HG02798 (cell line): ENCODE data around the gene ATXN2.
"Not testable (repeated sequence)": the region's sequence is repeated elsewhere in the genome, so short reads cannot be mapped to it uniquely, and the experiment has no call there.

Experiments
- ATAC-seq: cut with Tn5 transposase; IDR thresholded peaks from one replicate; pipeline ENCODE4 v1.9.1; 2021; ENCODE audit warnings: mild to moderate bottlenecking; ENCODE audit not compliant: unreplicated experiment, poor library complexity

ATXN2 gene

DNA sequence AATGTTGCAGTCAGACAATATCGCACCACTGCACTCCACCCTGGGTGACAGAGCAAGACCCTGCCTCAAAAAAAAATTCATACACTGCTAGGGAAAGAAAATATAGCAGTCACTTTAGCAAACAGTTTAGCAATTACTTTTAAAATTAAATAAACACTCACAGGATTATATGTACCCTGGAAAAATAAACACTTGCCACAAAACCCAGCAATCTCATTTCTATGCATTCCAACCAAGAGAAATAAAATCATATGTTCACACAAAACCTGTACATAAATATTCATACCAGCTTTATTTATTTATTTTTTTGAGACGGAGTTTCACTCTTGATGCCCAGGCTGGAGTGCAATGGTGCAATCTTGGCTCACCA, 20.2 kb downstream of the ATXN2 start:
- no peak for ATAC-seq

- no peak for ATAC-seq
These were observed 20.7 kb downstream of the ATXN2 start for GRCh38 chr12:111578276-111578970.

- no peak for ATAC-seq
These were observed 24.2 kb downstream of the ATXN2 start for GRCh38 chr12:111574797-111575443.

GRCh38 chr12:111573476-111573875, 25.6 kb downstream of the ATXN2 start:
- ATAC-seq, result no peak

DNA sequence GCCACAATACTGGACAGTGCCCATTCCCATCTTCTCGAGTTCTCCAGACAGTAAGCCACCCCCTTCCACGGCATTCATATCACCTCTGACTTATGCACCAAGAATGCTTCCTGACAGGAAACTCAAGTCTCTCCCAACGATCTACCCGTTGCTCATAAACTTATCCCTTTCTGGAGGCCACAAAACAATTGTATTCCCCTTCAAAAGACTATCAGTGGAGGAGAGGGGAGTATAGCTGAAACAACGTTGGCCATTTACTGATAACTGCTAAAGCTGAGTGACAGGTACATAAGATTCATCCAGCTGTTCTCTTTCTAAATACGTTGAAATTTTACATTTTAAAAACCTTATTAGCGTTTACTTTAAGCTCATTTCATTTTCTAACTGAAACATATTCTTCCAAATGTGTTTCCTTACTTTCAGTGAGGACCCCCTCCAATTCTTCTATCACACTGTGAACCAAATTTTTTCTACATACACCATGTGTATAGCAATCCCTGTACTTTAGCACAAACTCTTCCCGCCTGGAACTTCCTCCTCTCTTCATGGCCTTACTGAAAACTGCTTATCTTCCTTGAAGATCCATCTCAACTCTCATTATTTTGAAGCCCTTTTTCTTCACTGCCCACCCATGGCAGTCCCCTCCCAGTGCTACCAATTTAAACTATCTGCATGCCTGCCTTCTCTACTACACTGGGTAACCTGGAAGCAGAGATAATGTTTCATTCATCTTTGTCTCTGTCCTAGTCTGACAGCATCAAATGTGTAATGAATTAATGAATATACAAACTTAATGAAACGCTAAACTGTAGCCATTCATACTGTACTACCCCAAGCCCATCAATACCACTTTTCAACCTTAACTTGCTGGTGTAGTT, 28.8 kb downstream of the ATXN2 start:
- no peak for ATAC-seq

DNA sequence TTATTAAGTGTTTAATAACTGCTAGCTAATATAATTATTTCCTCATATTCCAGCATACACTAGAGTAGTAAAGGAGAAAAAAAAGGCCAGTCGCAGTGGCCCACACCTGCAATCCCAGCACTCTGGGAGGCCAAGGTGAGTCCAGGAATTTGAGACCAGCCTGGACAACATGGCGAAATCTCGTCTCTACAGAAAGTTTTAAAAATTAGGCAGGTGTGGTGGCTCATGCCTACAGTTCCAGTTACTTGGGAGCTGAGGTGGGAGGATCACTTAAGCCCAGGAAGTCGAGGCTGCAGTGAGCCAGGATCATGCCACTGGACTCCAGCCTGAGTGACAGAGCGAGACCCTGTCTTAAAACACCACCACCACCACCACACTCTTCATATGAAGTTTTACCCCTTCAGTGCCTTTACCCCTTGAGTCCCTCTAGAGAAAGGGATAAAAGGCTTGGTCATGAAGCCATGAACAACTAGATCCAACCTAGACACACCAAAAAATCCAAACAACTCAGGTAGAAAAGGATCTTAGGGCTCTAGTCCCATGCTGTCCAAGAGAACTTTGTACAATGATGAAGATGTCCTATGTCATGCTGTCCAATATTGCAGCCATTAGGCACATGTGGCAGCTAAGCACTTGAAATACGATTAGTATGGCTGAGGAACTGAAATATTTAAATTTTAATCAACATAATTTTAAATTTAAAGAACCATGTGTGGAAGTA, 29.6 kb downstream of the ATXN2 start:
- no peak for ATAC-seq

DNA sequence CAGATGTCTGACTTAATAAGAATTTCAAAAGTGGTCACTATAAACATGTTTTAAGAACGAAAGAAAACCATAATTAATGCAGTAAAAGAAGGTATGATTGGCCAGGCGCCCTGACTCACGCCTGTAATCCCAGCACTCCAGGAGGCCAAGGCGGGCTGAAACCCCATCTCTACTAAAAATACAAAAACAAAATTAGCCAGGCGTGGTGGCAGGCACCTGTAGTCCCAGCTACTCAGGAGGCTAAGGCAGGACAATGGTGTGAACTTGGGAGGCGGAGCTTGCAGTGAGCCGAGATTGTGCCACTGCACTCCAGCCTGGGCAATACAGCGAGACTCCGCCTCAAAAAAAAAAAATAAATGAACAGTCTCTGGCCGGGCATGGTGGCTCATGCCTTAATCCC, 38.3 kb downstream of the ATXN2 start:
- not testable (repeated sequence) for ATAC-seq

GRCh38 chr12:111558107-111558376, 41.1 kb downstream of the ATXN2 start:
- no peak for ATAC-seq

DNA sequence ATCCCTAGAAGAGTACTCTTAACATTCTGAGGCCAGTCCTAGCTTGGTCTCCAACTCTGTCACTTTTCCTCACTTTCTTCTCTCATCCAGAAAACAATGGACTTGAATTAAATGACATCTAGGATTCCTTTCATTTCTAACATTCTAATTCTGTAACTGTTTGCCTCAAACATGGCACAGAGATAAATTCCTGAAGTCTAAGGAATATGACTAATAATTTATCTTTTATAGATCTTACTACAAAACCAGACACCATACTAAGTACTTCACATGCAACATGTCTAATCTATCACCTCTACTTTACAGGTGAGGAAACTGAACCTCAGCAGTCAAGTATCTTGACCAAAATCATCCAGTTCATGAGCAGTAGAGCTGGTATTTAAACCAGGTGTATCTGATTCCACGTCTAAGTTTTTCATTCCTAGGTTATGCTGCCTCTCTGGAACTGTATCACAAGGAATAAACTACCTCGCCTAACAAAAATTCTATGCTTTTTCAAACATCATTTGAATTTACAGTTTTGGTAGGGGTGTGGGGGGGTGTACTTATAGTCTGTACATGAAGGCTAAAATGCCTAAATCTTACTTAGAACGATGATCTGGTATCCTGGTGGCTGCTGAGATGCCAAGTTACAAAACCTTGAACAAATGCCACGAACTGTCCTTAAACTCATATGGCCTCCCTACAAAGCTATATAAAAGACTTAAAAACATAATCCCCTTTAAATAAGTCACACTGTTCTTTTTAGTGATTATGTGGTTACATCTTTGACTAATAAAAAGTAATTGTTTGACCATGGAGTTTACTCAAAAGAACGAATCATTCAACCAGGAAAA, 41.6 kb downstream of the ATXN2 start:
- ATAC-seq, result no peak

GRCh38 chr12:111556676-111557075, 42.4 kb downstream of the ATXN2 start:
- ATAC-seq, result no peak

- not testable (repeated sequence) for ATAC-seq
These were observed 43.8 kb downstream of the ATXN2 start for GRCh38 chr12:111555313-111555712.

GRCh38 chr12:111546758-111547383, 52.2 kb downstream of the ATXN2 start:
- no peak for ATAC-seq

GRCh38 chr12:111546171-111546570, 52.9 kb downstream of the ATXN2 start:
- no peak for ATAC-seq

GRCh38 chr12:111544032-111544431, 55.1 kb downstream of the ATXN2 start:
- no peak for ATAC-seq

DNA sequence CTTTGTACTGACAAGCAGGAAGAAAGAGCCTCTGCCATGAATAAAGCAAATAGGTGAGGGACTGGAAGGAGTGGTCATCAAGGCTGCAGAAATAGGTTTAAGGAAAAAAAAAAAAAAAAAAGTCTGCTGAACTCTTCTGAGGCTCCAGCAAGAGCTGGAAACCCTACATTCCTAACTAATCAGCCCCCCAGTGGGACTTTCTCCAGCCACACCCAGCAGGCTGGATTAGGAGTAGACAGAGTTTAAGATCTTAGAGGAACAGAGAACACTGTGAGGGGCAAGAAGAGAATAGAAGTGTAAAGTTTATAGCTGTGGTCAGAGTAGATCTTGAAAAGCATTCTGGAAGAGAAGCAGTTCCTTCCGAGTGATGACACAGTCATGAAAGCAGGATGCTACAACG, 66.4 kb downstream of the ATXN2 start:
- ATAC-seq, result no peak

GRCh38 chr12:111529424-111530368, 69.4 kb downstream of the ATXN2 start:
- peak; percentile 36 for ATAC-seq

GRCh38 chr12:111523587-111524167, 75.4 kb downstream of the ATXN2 start:
- ATAC-seq, result no peak

DNA sequence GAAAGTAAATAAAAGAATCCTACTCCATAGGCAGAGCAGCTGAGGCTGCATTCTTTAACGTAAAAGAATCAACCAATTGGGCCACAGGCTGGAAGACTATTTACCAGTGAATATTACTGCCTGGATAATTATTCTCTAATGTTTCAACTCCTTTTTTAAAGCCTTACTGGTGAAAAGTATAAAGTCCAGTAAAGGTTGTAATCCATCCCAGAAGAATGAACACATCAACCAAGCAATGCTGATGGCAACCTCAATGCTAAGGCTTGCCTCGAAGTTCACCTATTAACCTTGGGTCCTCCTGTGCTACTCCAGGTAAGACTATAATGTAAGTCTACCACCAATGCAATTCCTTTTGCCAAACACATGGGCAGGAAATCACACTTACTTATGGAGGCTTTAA, 77.3 kb downstream of the ATXN2 start:
- no peak for ATAC-seq
